ENCODE data around the gene LRRC73. TPM values are rescaled to one million over a fixed set of nuclear protein-coding genes. Genes with fewer than 3 reads are reported as not detected.

LRRC73 gene
- total RNA-seq, 1 donor from 2014 or later, result 1.6 TPM

DNA sequence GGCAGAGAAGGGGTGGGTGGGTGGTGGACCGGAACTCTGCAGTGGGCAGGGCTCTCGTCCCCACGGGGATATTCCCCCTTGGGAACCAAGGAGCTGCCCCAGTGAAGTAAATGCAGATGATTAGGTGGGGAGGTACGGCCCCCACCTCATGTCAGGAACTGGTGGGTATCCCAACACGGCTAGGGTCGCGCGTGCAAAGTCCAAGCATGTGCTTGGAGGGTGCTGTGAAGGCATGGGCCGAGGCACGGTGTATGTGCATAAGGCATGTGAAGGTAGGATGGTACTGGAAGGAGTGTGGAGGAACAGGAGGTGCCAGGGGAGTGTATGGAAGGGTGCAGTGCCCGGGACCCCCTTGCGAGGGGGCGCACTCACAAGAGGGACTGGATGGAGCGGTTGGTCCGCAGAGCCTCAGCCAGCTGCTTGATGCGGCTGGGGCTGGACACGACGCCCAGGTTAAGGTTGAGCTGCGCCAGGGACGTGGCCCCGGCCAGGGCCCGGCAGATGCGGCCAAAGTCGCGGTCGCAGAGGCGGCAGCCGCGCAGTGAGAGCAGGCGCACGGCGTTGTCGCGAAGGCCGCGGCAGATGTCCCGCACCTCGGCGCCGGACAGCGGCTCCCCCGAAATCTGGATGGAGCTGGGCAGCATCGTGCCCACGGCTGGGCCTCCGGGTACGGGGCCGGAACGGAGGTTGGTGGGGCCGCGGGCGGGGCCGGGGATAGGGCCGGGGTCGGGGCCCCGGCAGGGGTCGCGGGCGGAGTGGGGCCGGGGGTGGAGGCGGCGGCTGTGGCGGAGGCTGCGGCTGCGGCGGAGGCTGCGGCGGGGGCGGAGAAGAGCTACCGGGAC is 783 bp downstream of the LRRC73 start:
- TF ChIP-seq, protein P1, sequence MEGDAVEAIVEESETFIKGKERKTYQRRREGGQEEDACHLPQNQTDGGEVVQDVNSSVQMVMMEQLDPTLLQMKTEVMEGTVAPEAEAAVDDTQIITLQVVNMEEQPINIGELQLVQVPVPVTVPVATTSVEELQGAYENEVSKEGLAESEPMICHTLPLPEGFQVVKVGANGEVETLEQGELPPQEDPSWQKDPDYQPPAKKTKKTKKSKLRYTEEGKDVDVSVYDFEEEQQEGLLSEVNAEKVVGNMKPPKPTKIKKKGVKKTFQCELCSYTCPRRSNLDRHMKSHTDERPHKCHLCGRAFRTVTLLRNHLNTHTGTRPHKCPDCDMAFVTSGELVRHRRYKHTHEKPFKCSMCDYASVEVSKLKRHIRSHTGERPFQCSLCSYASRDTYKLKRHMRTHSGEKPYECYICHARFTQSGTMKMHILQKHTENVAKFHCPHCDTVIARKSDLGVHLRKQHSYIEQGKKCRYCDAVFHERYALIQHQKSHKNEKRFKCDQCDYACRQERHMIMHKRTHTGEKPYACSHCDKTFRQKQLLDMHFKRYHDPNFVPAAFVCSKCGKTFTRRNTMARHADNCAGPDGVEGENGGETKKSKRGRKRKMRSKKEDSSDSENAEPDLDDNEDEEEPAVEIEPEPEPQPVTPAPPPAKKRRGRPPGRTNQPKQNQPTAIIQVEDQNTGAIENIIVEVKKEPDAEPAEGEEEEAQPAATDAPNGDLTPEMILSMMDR (IDR thresholded peaks at IDR 0.05; ENCODE audit: borderline replicate concordance), result no peak
- H3K27me3 ChIP-seq (ENCODE audit: low read depth), result peaks cover 6% of the 10 kb centered on the region
- no peaks in the 10 kb centered on the region for H3K9me3 ChIP-seq (replicated peaks)
- H3K4me1 ChIP-seq, result peaks cover 70% of the 10 kb centered on the region
- peak overlapping the region; percentile 82 for H3K27ac ChIP-seq (replicated peaks)
- H3K36me3 ChIP-seq, result peaks cover 50% of the 10 kb centered on the region
- DNase-seq, result no peak
- intact Hi-C loops (cut with micrococcal nuclease), result loop anchor here (5.0 kb wide), 1 partner anchor 57 kb away; no protein-coding TSS in a partner anchor
- peak overlapping the region; percentile 87 for H3K4me3 ChIP-seq

DNA sequence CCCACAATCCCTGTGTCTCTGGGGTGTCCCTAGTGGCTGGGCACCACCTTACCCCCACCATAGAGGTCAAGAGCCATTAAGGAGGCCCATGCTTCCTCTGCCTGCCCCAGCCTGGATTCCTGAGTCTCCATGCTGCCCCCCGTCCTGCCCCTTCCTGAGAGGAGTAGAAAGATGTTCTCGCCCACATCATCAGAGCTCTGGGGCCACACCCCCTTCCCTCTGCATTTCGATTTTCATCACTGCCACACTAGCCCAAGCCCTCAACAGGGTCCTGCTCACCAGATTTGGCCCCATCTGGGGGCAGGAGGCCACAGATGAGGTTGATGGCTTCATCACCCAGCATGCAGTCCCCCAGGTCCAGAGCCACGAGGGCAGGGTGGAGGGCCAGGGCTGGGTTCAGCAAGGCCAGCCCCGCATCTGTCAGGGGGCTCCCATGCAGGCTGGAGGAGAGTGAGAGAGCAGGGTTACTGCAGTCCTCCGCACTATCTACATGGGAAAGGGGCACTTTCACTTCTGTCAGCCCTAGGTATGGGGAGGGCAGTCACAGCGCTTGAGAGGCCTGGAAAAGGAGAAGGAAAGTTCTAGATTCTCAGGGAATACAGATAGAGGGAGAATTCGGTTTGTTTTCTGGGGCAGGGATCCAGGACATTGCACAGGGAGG is 1.5 kb downstream of the LRRC73 start:
- peak overlapping the region; percentile 87 for H3K4me3 ChIP-seq

DNA sequence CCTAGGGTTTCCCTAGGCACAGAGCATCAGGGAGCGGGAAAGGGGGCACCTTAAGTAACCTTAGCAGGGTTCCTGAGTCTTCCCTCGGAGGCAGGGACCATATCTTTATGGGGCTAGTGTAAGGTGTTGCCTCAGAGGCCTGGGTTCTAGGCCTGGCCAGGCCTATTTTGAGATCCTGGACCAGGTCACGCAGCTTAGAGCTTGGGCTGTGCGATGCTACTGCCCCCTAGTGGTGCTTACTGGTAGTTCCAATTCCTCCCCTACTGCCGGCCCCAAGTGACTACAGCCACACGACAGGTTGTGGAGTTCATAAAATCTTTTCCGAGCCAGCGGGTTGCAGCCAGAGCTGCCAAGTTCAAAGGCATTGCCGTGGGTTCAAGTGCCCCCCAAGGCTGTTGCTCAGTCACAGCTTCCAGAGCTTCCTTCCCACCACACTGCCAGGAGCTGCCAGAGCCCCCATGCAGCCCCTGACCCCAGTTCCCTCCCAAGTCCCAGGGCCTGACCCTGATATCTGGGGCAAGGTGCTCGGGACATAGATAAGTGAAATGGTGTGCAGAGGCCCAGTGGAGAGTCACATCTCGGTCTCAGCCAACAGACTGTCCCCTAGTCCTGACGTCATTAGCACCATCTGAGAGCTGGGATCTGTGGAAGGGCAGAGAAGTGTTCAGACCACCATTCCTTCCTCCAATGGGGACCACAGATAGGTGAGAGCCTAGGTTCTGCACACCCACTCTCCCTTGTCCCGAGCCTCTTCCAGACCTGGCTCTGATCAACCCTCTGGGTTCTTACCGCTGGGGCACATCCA is 3.3 kb downstream of the LRRC73 start:
- DNase-seq, result peak; percentile 70
- intact Hi-C loops (cut with micrococcal nuclease), result loop anchor here (5.0 kb wide), 1 partner anchor 55 kb away; no protein-coding TSS in a partner anchor
- Histone ChIP-seq H3K4me1 (peaks cover 62% of the 10 kb centered on the region), H3K36me3 (peaks cover 48% of the 10 kb centered on the region), H3K9me3 (replicated peaks) (no peaks in the 10 kb centered on the region), H3K4me3 (no peak overlapping the region), H3K27me3 (ENCODE audit: low read depth) (peaks cover 6% of the 10 kb centered on the region), H3K27ac (replicated peaks) (no peak overlapping the region)
- TF ChIP-seq, protein P1 (IDR thresholded peaks at IDR 0.05; ENCODE audit: borderline replicate concordance), result peak; percentile 95

More for the DNA sequence above, 1.5 kb downstream of the LRRC73 start:
- H3K27ac ChIP-seq (replicated peaks), result no peak overlapping the region
- peaks cover 6% of the 10 kb centered on the region for H3K27me3 ChIP-seq (ENCODE audit: low read depth)
- TF ChIP-seq, protein P1 (IDR thresholded peaks at IDR 0.05; ENCODE audit: borderline replicate concordance), result no peak
- peaks cover 49% of the 10 kb centered on the region for H3K36me3 ChIP-seq
- intact Hi-C loops (cut with micrococcal nuclease), result loop anchor here (5.0 kb wide), 1 partner anchor 56 kb away; no protein-coding TSS in a partner anchor
- no peaks in the 10 kb centered on the region for H3K9me3 ChIP-seq (replicated peaks)
- H3K4me1 ChIP-seq, result peaks cover 63% of the 10 kb centered on the region
- no peak for DNase-seq

DNA sequence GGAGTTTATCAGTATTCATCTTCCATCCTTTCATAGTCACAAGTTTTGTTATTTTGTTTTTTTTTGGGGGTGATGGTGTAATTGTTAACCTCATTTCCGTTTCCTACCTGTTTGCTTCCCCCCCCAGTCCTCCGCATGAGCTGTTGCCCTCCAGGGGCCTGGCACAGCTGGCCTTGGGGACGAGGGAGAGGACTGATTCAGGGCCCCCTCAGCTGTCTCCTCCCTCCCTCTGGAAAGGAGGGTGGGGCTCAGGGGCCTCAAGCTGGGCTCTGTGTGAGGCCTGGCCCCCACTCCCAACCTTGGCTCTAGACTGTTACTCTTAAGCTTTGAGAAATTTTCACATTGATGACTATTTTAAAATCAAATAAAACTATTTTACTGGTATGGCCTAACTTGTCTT is 4.0 kb downstream of the LRRC73 start:
- peaks cover 55% of the 10 kb centered on the region for H3K4me1 ChIP-seq
- no peak overlapping the region for H3K27ac ChIP-seq (replicated peaks)
- peaks cover 6% of the 10 kb centered on the region for H3K27me3 ChIP-seq (ENCODE audit: low read depth)
- intact Hi-C loops (cut with micrococcal nuclease), result loop anchor here (5.0 kb wide), 1 partner anchor 54 kb away; no protein-coding TSS in a partner anchor
- H3K4me3 ChIP-seq, result no peak overlapping the region
- TF ChIP-seq, protein P1 (IDR thresholded peaks at IDR 0.05; ENCODE audit: borderline replicate concordance), result no peak
- peaks cover 45% of the 10 kb centered on the region for H3K36me3 ChIP-seq
- H3K9me3 ChIP-seq (replicated peaks), result no peaks in the 10 kb centered on the region
- no peak for DNase-seq

DNA sequence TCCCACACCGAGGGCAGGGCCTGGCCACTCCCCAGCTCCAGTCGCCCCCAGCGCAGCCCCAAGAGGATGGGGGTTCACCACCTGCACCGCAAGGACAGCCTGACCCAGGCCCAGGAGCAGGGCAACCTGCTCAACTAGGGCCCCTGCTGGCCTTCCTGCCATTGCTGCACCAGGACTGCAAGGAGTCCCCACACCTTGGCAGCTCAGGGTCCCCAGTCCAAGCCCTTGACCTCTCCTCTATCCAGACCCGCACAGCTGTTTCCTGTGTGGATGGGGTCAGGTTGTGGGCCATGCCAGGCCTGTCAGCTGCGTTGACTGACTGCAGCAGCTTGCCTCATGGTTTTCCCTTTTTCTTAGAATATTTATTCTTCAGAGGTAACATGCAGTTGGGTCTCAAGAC is 4.4 kb downstream of the LRRC73 start:
- peaks cover 51% of the 10 kb centered on the region for H3K4me1 ChIP-seq
- no peaks in the 10 kb centered on the region for H3K9me3 ChIP-seq (replicated peaks)
- no peak for DNase-seq
- peaks cover 6% of the 10 kb centered on the region for H3K27me3 ChIP-seq (ENCODE audit: low read depth)
- H3K36me3 ChIP-seq, result peaks cover 45% of the 10 kb centered on the region
- H3K4me3 ChIP-seq, result no peak overlapping the region
- TF ChIP-seq, protein P1 (IDR thresholded peaks at IDR 0.05; ENCODE audit: borderline replicate concordance), result no peak
- intact Hi-C loops (cut with micrococcal nuclease), result loop anchor here (5.0 kb wide), 1 partner anchor 53 kb away; no protein-coding TSS in a partner anchor
- no peak overlapping the region for H3K27ac ChIP-seq (replicated peaks)

All from left ventricle myocardium inferior (tissue), 1 donor.